SK-N-SH (cell line): ENCODE data around the gene SLC25A18. TPM values are rescaled to one million over a fixed set of nuclear protein-coding genes. Genes with fewer than 3 reads are reported as not detected.

Experiments used
- CTCF ChIA-PET: fragments of 300-600, 350-600 bp; formaldehyde crosslinking; extraction: SDS; loops from one replicate; lab custom pipeline; 2021; lab: Yijun Ruan, JAX
- POLR2A ChIA-PET: fragments of 350-600 bp; sonication (Branson Sonifier 250); formaldehyde crosslinking; extraction: SDS; loops from one replicate; lab custom pipeline; 2020; ENCODE audit warnings: antibody characterized with exemption, inconsistent platforms; lab: Yijun Ruan, JAX
- DNase-seq: peaks from one replicate; pipeline ENCODE4 v3.0.0; 2012
- H2AFZ ChIP-seq: fragments of 200-600 bp; sonication (generic); 2 replicates; pipeline ENCODE4 v1.8.1; 2016; ENCODE audit warnings: antibody characterized with exemption, mild to moderate bottlenecking, low read depth
- H3F3A ChIP-seq: fragments of 200-600 bp; sonication (generic); replicated peaks from 2 replicates; pipeline ENCODE3; 2016; ENCODE audit warnings: antibody characterized with exemption, mild to moderate bottlenecking; ENCODE audit not compliant: insufficient read depth
- H3K27ac ChIP-seq, 2 experiments: fragments of 200-500 bp in 1 of 2; fragments of 200-600 bp in 1 of 2; sonication (Bioruptor generic) in 1 of 2; sonication (generic), shearing (Covaris generic) in 1 of 2; 2 replicates each; pipeline versions ENCODE4 v1.5.1 to v1.6.1; 2014 to 2016; ENCODE audit warnings: low read depth in 2 of 2, inconsistent platforms in 1 of 2, low read length in 1 of 2, mild to moderate bottlenecking in 1 of 2, mixed read lengths in 1 of 2
- H3K27me3 ChIP-seq: fragments of 200-600 bp; sonication (generic), shearing (Covaris generic); 2 replicates; pipeline ENCODE4 v1.6.1; 2016; ENCODE audit warnings: mixed run types; ENCODE audit not compliant: insufficient read depth
- H3K36me3 ChIP-seq, 2 experiments: fragments of 200-500 bp in 1 of 2; fragments of 200-600 bp in 1 of 2; sonication (Bioruptor generic) in 1 of 2; sonication (generic) in 1 of 2; replicated peaks in 1 of 2; 2 replicates each; pipeline versions ENCODE3 to v1.5.1; 2014 to 2016; ENCODE audit warnings: low read length in 1 of 2, mild to moderate bottlenecking in 1 of 2; ENCODE audit not compliant: insufficient read depth in 2 of 2, control insufficient read depth in 1 of 2
- H3K4me1 ChIP-seq, 2 experiments: fragments of 200-500 bp in 1 of 2; fragments of 200-600 bp in 1 of 2; sonication (Bioruptor generic) in 1 of 2; sonication (generic), shearing (Covaris generic) in 1 of 2; 2 replicates each; pipeline versions ENCODE4 v1.5.1 to v1.6.1; 2014 to 2016; ENCODE audit warnings: low read depth in 1 of 2, low read length in 1 of 2, mixed run types in 1 of 2; ENCODE audit not compliant: insufficient read depth in 2 of 2, control insufficient read depth in 1 of 2
- H3K4me2 ChIP-seq: fragments of 200-600 bp; sonication (generic), shearing (Covaris generic); 2 replicates; pipeline ENCODE4 v1.6.1; 2017; ENCODE audit warnings: mixed run types
- H3K4me3 ChIP-seq, 2 experiments: fragments of 200-500 bp in 1 of 2; fragments of 200-600 bp in 1 of 2; sonication (Bioruptor generic) in 1 of 2; sonication (generic), shearing (Covaris generic) in 1 of 2; 2 replicates each; pipeline versions ENCODE4 v1.5.1 to v1.8.1; 2014 to 2016; ENCODE audit warnings: low read depth in 2 of 2, inconsistent platforms in 1 of 2, low read length in 1 of 2, mild to moderate bottlenecking in 1 of 2, mixed read lengths in 1 of 2, moderate library complexity in 1 of 2
- H3K79me2 ChIP-seq: fragments of 200-600 bp; sonication (generic); 2 replicates; pipeline ENCODE4 v1.8.1; 2017; ENCODE audit warnings: mild to moderate bottlenecking; ENCODE audit not compliant: insufficient read depth
- H3K9ac ChIP-seq: fragments of 200-600 bp; sonication (generic); 2 replicates; pipeline ENCODE4 v1.6.1; 2017; ENCODE audit warnings: mixed run types
- H3K9me2 ChIP-seq: fragments of 200-600 bp; sonication (generic); 2 replicates; pipeline ENCODE4 v1.6.1; 2017; ENCODE audit warnings: mixed run types
- H3K9me3 ChIP-seq: fragments of 200-600 bp; sonication (generic); 2 replicates; pipeline ENCODE4 v1.6.1; 2017; ENCODE audit warnings: mixed run types, mild to moderate bottlenecking, moderate library complexity
- H4K20me1 ChIP-seq: fragments of 200-600 bp; sonication (generic); 2 replicates; pipeline ENCODE4 v1.6.1; 2017; ENCODE audit warnings: mild to moderate bottlenecking, mixed run types; ENCODE audit not compliant: insufficient read depth
- CHD2 ChIP-seq: fragments of 150-350 bp; IDR thresholded peaks from 2 replicates; pipeline ENCODE4 v1.6.1; 2018; ENCODE audit warnings: low read length; ENCODE audit not compliant: partially characterized antibody
- ELF1 ChIP-seq: IDR thresholded peaks from 2 replicates; pipeline ENCODE4 v1.4.0; 2012
- EP300 ChIP-seq, 2 experiments: IDR thresholded peaks; 2 replicates each; pipeline versions ENCODE4 v1.4.0 to v1.6.1; 2012; ENCODE audit warnings: borderline replicate concordance in 1 of 2, low read depth in 1 of 2, low read length in 1 of 2
- FOXJ3 ChIP-seq: sonication (generic); formaldehyde crosslinking; IDR thresholded peaks from 2 replicates; pipeline ENCODE4 v1.5.1; 2020; ENCODE audit warnings: mild to moderate bottlenecking, missing genetic modification reagents
- GATA2 ChIP-seq: sonication (generic); formaldehyde crosslinking; IDR thresholded peaks from 2 replicates; pipeline ENCODE4 v1.5.0; 2020; ENCODE audit warnings: mild to moderate bottlenecking, missing genetic modification reagents
- JUND ChIP-seq: IDR thresholded peaks from 2 replicates; pipeline ENCODE4 v1.4.0; 2012
- POLR2AphosphoS5 ChIP-seq: IDR thresholded peaks from 2 replicates; pipeline ENCODE4 v1.6.1; 2012; ENCODE audit warnings: low read depth, low read length
- RAD21 ChIP-seq: IDR thresholded peaks from 2 replicates; pipeline ENCODE4 v1.6.1; 2012; ENCODE audit warnings: mild to moderate bottlenecking, low read length
- RCOR1 ChIP-seq: fragments of 150-350 bp; IDR thresholded peaks from 2 replicates; pipeline ENCODE4 v1.6.1; 2017; ENCODE audit warnings: antibody characterized with exemption, low read length
- SIN3A ChIP-seq: IDR thresholded peaks from 2 replicates; pipeline ENCODE4 v1.6.1; 2012; ENCODE audit warnings: low read depth, mild to moderate bottlenecking, low read length, moderate library complexity, borderline replicate concordance
- TAF1 ChIP-seq: IDR thresholded peaks from 2 replicates; pipeline ENCODE4 v1.6.1; 2012; ENCODE audit warnings: low read depth, mild to moderate bottlenecking, low read length, moderate library complexity, borderline replicate concordance
- TCF12 ChIP-seq: IDR thresholded peaks from 2 replicates; pipeline ENCODE4 v1.4.0; 2012
- TEAD4 ChIP-seq: IDR thresholded peaks from 2 replicates; pipeline ENCODE4 v1.4.0; 2012; ENCODE audit warnings: mild to moderate bottlenecking, borderline replicate concordance; ENCODE audit not compliant: insufficient read depth
- USF1 ChIP-seq: IDR thresholded peaks from 2 replicates; pipeline ENCODE4 v1.4.0; 2012; ENCODE audit warnings: low read depth, borderline replicate concordance
- USF2 ChIP-seq: fragments of 150-350 bp; IDR thresholded peaks from 2 replicates; pipeline ENCODE4 v1.6.1; 2017; ENCODE audit warnings: antibody characterized with exemption, low read length, low read depth, borderline replicate concordance
- YY1 ChIP-seq: IDR thresholded peaks from 2 replicates; pipeline ENCODE4 v1.4.0; 2012; ENCODE audit warnings: low read depth, mild to moderate bottlenecking
- WGBS: methylation state at CpG from one replicate; pipeline ENCODE4 v1.1.6; 2017; ENCODE audit warnings: low lambda C conversion rate; 5-methylcytosine and 5-hydroxymethylcytosine counted together
- polyA plus RNA-seq, 3 experiments: library from polyadenylated mRNA; depleted of rRNA; stranded (reverse); fragments of >200 nt; gene quantifications; 2 replicates each; pipeline ENCODE4 v1.2.3, GENCODE V29; 2012
- TF ChIP-seq, protein P1 (sequence below): IDR thresholded peaks from 2 replicates; pipeline ENCODE4 v1.4.0; 2012; ENCODE audit warnings: low read depth, borderline replicate concordance
- TF ChIP-seq, protein P2 (sequence below): fragments of 150-350 bp; IDR thresholded peaks from 2 replicates; pipeline ENCODE4 v1.6.1; 2016; ENCODE audit warnings: mild to moderate bottlenecking, low read depth, low read length
- TF ChIP-seq, protein P3 (sequence below): fragments of 200-600 bp; sonication (generic); IDR thresholded peaks from 2 replicates; pipeline ENCODE4 v1.6.1; 2017; ENCODE audit warnings: antibody characterized with exemption, mild to moderate bottlenecking, moderate library complexity

Gene SLC25A18
- polyA plus RNA-seq, 1 of the 3 experiments (the other 2 are of a cell fraction) = 0.02 TPM

- Histone ChIP-seq H3K79me2 (peaks cover 42% of the 10 kb centered on the region), H3F3A (peaks cover 43% of the 10 kb centered on the region), H3K9ac (no peak overlapping the region), H3K4me1 (peaks cover 0 to 20% of the 10 kb centered on the region in 2 experiments; a peak in 1 of 4 replicates), H3K27me3 (no peaks in the 10 kb centered on the region), H3K9me3 (no peaks in the 10 kb centered on the region), H2AFZ (no peak overlapping the region), H3K36me3 (no peaks in the 10 kb centered on the region), H3K4me3 (no peak overlapping the region), H3K27ac (no peak overlapping the region), H3K9me2 (no peaks in the 10 kb centered on the region), H3K4me2 (no peak overlapping the region), H4K20me1 (peaks cover 6% of the 10 kb centered on the region; the same call in 1 of the 2 replicates)
- CTCF ChIA-PET = no interaction called here
- POLR2A ChIA-PET = no interaction called here
- 97% methylated on average over 9 of the region's 9 CpGs for WGBS
- no peak for DNase-seq
- TF ChIP-seq TAF1 = no peak
- TF ChIP-seq RAD21 = no peak
- TF ChIP-seq USF1 = no peak
- TF ChIP-seq JUND = no peak
- no peak for TF ChIP-seq CHD2
- TF ChIP-seq, protein P1, sequence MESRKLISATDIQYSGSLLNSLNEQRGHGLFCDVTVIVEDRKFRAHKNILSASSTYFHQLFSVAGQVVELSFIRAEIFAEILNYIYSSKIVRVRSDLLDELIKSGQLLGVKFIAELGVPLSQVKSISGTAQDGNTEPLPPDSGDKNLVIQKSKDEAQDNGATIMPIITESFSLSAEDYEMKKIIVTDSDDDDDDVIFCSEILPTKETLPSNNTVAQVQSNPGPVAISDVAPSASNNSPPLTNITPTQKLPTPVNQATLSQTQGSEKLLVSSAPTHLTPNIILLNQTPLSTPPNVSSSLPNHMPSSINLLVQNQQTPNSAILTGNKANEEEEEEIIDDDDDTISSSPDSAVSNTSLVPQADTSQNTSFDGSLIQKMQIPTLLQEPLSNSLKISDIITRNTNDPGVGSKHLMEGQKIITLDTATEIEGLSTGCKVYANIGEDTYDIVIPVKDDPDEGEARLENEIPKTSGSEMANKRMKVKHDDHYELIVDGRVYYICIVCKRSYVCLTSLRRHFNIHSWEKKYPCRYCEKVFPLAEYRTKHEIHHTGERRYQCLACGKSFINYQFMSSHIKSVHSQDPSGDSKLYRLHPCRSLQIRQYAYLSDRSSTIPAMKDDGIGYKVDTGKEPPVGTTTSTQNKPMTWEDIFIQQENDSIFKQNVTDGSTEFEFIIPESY = no peak
- no peak for TF ChIP-seq TCF12
- no peak for TF ChIP-seq POLR2AphosphoS5
- no peak for TF ChIP-seq USF2
- no peak for TF ChIP-seq TEAD4
- TF ChIP-seq GATA2 = no peak
- no peak for TF ChIP-seq RCOR1
- no peak for TF ChIP-seq SIN3A
- no peak for TF ChIP-seq EP300 (IDR thresholded peaks at IDR 0.05; ENCODE audit: borderline replicate concordance in 1 of 2, low read depth in 1 of 2, low read length in 1 of 2)
- TF ChIP-seq YY1 = no peak
- TF ChIP-seq, protein P2, sequence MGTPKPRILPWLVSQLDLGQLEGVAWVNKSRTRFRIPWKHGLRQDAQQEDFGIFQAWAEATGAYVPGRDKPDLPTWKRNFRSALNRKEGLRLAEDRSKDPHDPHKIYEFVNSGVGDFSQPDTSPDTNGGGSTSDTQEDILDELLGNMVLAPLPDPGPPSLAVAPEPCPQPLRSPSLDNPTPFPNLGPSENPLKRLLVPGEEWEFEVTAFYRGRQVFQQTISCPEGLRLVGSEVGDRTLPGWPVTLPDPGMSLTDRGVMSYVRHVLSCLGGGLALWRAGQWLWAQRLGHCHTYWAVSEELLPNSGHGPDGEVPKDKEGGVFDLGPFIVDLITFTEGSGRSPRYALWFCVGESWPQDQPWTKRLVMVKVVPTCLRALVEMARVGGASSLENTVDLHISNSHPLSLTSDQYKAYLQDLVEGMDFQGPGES = no peak
- TF ChIP-seq ELF1 = no peak
- TF ChIP-seq, protein P3, sequence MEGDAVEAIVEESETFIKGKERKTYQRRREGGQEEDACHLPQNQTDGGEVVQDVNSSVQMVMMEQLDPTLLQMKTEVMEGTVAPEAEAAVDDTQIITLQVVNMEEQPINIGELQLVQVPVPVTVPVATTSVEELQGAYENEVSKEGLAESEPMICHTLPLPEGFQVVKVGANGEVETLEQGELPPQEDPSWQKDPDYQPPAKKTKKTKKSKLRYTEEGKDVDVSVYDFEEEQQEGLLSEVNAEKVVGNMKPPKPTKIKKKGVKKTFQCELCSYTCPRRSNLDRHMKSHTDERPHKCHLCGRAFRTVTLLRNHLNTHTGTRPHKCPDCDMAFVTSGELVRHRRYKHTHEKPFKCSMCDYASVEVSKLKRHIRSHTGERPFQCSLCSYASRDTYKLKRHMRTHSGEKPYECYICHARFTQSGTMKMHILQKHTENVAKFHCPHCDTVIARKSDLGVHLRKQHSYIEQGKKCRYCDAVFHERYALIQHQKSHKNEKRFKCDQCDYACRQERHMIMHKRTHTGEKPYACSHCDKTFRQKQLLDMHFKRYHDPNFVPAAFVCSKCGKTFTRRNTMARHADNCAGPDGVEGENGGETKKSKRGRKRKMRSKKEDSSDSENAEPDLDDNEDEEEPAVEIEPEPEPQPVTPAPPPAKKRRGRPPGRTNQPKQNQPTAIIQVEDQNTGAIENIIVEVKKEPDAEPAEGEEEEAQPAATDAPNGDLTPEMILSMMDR = no peak
- no peak for TF ChIP-seq FOXJ3 (CRISPR knock-in tag)
Observed at GRCh38 chr22:17631076-17631565, 67.8 kb downstream of the SLC25A18 start.
